ENCODE results near the gene CCR9.
A peak's percentile ranks its signal among the peaks of the same experiment; 100 is the strongest.

The CCR9 gene

DNA sequence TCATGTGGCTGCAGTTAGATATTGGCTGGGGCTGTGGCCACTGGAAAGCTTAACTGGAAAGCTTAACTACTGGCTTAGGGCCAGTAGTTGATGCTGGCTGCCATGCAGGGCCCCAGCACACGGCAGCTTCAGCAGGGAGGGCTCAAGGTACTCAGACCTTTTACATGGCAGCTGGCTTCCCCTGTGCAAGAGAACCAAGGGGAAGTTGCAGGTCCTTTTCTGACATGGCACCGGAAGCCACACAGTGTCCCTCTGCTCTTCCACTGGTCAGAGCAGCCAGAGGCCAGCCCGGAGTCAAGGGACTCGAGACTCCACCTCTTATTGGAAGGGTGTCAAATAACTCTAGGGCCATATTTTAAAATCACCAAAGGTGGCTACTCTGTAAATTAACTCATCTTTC lies 24.5 kb downstream of the CCR9 start:
- no peak for DNase-seq

DNA sequence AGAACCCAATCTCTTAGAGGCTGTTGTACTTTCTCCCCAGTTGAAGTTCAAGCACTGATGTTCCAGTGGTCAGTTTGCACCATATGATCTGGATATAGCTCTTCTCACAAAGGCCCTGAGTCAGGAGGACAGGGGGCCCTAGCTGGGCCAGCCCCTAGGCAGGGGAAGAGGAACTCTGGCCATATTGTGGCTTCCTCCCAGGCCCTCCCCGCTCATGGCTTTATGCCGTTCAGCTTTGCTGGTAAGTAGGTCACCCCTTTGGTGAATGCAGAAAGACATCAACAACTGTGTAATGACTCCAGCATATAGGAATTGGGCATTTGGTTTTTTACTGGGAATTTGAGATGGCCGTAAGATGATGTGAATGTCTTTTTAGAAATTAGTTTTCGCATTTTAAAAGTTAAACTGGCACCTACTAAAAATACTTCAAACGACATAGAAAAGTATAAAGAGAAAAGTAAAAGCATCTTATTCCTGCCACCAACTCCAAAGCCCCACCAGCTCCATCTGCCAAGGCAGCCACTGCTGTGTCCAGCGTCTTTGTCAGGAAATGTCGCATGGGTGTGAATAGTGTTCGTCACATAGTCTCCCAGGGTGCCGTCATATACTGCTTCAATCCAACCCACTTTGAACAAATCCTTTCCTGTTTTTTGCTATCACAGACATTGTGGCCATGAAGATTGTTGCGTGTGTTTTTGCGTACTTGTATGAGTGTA lies 25.3 kb downstream of the CCR9 start:
- DNase-seq: no peak

DNA sequence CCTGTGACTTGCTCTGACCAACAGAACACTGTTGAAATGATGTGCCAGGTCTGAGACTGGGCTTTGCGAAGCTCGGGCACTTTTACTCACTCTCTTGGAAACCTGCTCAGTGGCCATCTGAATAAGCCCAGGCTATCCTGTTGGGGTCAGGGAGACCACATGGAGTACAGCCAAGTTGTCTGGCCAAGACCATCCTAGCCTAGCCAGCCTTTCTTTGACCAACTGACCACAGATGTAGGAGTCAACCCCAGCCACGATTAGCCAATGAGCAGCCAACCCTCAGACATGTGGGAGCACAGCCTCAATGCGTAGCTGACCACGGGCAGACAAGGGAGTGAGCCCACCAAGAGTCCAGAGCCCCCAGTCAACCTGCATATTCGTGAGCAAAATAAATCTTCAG lies 26.1 kb downstream of the CCR9 start:
- DNase-seq: no peak

GRCh38 chr3:45914362-45915058 lies 28.2 kb downstream of the CCR9 start:
- DNase-seq: no peak

- no peak for DNase-seq
Observed at GRCh38 chr3:45915059-45915439, 28.7 kb downstream of the CCR9 start.

DNA sequence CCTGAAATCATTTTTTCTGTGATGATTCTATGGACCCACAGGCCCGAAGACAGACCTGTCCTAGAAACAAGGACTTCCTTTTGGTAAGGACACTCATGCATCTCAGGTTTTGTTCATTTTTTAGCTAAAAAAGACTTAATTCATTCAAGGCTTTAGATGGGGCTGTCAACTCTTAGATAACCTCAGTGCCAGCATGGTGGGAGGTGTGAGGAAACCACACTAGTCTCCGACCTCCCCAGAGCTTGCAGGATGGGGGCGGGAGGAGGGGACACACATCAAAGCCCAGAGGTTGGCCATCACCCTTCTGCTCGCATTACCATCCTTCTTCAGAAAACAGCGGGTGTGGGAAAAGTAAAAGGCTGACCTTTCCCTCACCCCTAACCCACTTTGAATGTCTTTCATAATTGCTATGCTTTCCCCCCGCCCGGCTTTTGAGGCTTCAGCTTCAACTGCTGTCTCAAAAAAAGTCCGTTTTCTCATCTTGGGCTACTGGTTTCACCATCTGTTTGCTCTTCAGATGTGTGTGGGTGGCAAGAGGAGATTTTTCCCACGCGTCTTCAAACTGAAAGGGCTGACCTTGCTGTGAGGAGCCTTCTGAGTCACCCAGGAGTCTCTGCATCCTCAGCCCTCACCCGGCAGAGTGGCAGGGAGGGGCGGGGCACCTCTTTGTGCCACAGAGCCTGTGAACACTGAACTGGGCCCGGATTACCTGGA lies 29.3 kb downstream of the CCR9 start:
- DNase-seq: peak; percentile 69

GRCh38 chr3:45917146-45917898 lies 31.0 kb downstream of the CCR9 start:
- no peak for DNase-seq

DNA sequence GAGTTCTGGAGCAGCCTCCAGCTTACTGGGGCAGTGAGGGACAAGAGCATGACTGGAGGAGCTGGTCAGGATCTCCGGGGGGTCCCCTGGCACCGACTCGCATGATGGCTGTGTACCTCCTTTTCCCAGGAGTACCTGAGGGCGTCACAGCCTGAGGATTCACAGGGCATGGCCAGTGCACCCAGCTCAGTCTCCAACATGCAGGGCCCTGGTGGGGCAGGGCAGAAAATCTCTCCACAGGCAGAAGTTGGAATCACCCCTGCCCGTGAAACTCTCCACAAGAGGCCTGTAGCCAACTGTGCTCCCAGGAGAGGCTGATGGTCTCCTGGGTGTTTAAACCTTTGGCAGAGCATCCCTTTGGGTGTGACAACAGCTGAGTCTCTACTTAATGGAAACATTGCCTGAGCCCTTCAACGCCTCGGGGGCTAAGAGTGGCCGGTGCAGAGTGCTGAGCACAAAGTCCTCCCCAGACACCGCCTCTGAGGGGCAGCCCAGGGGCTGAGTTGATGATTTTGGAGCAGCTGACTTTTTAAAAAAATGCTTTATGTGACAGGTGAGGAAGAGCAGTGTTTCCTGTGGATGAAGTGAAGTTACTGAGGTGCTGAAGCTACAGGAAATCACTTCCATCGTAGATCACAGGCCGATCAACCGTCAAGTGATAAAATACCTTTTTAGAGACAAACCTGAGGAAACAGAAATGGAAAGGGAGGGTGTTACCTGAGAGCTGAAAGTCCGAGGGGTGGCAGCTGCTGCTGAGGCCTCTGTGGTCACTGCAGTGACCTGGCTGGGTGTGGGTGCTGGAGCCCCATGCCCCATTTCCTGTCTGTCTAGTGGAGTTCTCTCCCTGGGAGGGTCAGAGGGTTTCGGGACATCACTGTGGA lies 35.1 kb downstream of the CCR9 start:
- no peak for DNase-seq

GRCh38 chr3:45922039-45922326 lies 35.6 kb downstream of the CCR9 start:
- no peak for DNase-seq

GRCh38 chr3:45922950-45923590 lies 36.7 kb downstream of the CCR9 start:
- no peak for DNase-seq

GRCh38 chr3:45923755-45924154 lies 37.4 kb downstream of the CCR9 start:
- no peak for DNase-seq

- no peak for DNase-seq
Observed at GRCh38 chr3:45927881-45928280, 41.5 kb downstream of the CCR9 start.

DNA sequence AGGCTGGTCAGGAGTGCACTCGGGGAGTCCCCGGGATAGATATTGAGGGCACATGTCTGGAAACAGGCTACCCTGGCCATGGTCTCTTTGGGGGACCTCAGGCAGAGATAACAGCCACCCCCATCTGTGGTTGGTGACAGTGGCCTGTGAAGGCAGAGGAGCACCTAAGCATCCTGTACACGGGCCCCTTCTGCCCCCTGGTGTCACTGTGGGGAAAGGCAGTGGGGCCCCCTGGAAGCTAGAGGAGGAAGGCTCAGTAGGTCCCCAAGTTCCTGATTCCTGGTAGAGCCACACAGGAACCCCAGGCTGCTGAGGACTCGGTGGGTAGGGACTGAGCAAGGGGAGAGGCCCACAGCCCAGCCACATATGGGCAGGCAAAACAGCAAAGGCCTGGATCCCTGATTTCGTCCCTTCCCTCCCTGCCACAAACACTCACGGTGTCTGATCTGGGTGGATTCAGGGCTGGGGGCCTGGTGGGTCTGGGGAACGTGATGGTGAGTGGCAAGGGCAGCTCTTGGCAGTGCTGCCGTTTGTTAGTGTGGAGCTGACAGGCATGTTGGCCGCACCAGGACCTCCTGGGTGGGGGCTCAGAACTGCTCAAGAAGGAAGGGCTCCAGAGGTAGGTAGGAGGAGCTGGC lies 42.8 kb downstream of the CCR9 start:
- peak; percentile 66 for DNase-seq

- no peak for DNase-seq
Observed at GRCh38 chr3:45931496-45931895, 45.2 kb downstream of the CCR9 start.

DNA sequence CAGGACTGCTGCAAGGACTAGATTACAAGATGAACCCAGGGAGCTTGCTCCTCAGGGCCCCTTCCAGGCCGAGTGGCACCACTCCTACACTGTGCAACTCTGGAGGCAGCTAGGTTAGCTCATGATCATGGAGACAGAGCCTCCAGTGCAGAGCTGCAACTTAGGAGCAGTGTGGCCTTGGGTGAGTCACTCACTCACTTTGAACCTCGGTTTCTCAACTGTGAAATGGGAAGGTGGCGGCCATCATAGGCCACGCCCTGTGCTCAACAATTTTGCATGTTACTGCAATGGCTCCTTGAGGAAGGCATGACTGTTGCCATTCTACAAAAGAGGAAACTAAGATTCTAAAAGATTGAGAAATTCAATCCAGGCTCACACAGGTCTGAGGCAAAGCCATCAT lies 45.8 kb downstream of the CCR9 start:
- DNase-seq: no peak

DNA sequence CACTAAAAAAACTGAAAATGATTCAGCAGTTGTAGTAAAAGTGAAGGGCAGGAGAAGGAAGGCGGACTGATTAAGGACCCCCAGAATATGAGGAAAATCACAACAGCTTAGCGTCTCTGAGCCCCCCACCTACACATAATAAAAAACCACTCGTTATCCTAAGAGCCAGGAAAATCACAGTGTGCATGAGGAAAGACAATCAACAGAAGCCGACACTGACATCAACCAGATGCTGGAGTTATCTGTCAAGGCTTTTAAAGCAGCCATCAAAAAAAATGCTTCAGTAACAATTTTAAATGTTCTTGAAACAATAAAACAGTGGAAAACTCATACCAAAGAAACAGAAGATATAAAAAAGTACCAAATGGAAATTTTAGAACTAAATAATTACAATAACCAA lies 47.2 kb downstream of the CCR9 start:
- DNase-seq: no peak

GRCh38 chr3:45936261-45936660 lies 49.9 kb downstream of the CCR9 start:
- no peak for DNase-seq

GRCh38 chr3:45937206-45938042 lies 51.1 kb downstream of the CCR9 start:
- no peak for DNase-seq

DNA sequence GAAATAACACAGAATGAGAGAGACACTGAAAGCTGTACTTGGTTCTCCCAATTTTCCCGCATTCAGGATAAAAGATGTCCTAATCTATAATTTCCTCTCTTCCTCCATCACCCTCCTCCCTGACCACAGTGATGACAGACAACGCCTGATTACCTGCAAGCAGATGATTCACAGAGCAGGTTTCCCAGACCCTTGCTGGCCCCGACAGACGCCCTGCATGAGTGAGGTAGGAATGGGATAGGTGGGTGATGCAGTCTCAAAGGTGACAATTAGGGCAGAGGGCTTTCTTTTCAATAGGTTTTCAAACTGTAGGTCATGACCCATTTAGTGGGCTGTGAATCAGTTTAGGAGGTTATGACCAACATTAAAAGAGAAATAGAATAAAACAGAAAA lies 51.7 kb downstream of the CCR9 start:
- no peak for DNase-seq

GRCh38 chr3:45938864-45939263 lies 52.5 kb downstream of the CCR9 start:
- peak; percentile 85 for DNase-seq

DNA sequence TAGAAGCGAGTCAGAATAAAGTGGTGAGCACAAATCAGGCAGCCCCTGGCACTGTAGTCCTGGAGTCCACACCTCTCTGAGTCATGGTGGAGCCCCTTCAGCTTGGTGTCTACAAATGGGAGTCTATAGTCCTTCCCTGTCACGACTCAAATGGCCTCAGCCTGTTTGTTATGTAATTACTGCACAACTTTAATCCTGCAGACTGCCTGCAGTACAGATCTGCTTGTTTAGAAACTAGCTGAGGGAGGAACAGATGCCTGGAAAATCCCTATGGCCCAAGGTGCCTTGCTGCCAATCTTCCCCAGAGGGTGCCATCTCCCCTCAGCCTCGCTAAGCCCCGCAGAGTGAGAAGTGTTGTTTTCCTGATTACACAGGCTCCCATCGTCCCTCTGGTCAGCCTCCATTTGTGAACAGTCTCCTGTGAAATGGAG lies 53.0 kb downstream of the CCR9 start:
- DNase-seq: no peak
